ENCODE data around the gene PSMC3. TPM values are rescaled to one million over a fixed set of nuclear protein-coding genes. Genes with fewer than 3 reads are reported as not detected.
A peak's percentile ranks its signal among the peaks of the same experiment; 100 is the strongest.

Gene PSMC3
- total and polyA plus RNA-seq, 9 of the 15 experiments (the other 6 are each of a cell fraction or from before 2014, with no cell fraction given) = 44.3 to 324 (median 240) TPM

DNA sequence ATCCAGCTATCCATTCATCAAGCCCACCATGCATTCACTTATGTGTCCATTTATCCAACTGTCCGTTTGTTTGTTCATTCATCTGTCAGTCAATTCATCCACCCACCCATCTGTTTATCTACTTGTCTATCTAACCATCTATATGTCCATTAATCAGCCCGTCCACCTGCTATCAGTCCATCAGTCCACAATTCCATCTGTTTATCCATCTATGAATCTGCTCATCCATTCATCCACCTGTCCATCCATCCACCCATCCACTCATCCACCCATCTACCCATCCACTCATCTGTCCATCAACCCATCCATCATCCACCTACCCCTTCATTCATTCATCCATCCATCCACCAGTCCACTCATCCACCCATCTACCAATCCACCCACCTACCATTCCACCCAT, 46.9 kb downstream of the PSMC3 start (continued):
- no peak for TF ChIP-seq YBX1 (IDR thresholded peaks at IDR 0.05)
- TF ChIP-seq, protein P1, sequence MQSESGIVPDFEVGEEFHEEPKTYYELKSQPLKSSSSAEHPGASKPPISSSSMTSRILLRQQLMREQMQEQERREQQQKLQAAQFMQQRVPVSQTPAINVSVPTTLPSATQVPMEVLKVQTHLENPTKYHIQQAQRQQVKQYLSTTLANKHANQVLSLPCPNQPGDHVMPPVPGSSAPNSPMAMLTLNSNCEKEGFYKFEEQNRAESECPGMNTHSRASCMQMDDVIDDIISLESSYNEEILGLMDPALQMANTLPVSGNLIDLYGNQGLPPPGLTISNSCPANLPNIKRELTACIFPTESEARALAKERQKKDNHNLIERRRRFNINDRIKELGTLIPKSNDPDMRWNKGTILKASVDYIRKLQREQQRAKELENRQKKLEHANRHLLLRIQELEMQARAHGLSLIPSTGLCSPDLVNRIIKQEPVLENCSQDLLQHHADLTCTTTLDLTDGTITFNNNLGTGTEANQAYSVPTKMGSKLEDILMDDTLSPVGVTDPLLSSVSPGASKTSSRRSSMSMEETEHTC (IDR thresholded peaks at IDR 0.05) = no peak
- TF ChIP-seq ZNF24 (IDR thresholded peaks at IDR 0.05) = 0 out of 2 replicates have a peak, but pooled peaks have one; percentile 49
- TF ChIP-seq LCOR (CRISPR knock-in tag; IDR thresholded peaks at IDR 0.05) = no peak
- no peak for TF ChIP-seq SMAD2 (IDR thresholded peaks at IDR 0.05; ENCODE audit: low read depth, low read length)
- no peak for TF ChIP-seq NONO (IDR thresholded peaks at IDR 0.05; ENCODE audit: low read depth in 2 of 2, low read length in 1 of 2)
- TF ChIP-seq, protein P2, sequence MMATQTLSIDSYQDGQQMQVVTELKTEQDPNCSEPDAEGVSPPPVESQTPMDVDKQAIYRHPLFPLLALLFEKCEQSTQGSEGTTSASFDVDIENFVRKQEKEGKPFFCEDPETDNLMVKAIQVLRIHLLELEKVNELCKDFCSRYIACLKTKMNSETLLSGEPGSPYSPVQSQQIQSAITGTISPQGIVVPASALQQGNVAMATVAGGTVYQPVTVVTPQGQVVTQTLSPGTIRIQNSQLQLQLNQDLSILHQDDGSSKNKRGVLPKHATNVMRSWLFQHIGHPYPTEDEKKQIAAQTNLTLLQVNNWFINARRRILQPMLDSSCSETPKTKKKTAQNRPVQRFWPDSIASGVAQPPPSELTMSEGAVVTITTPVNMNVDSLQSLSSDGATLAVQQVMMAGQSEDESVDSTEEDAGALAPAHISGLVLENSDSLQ (IDR thresholded peaks at IDR 0.05) = peak; percentile 83
- TF ChIP-seq NFIC (IDR thresholded peaks at IDR 0.05) = no peak
- TF ChIP-seq, protein P3, sequence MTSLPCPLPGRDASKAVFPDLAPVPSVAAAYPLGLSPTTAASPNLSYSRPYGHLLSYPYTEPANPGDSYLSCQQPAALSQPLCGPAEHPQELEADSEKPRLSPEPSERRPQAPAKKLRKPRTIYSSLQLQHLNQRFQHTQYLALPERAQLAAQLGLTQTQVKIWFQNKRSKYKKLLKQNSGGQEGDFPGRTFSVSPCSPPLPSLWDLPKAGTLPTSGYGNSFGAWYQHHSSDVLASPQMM (CRISPR knock-in tag; IDR thresholded peaks at IDR 0.05) = no peak
- TF ChIP-seq KAT2B (IDR thresholded peaks at IDR 0.05; ENCODE audit: low read depth, low read length) = no peak
- no peak for TF ChIP-seq SMC3 (conservative IDR thresholded peaks at IDR 0.05; ENCODE audit: insufficient read depth, low read depth, low read length)
- TF ChIP-seq, protein P4, sequence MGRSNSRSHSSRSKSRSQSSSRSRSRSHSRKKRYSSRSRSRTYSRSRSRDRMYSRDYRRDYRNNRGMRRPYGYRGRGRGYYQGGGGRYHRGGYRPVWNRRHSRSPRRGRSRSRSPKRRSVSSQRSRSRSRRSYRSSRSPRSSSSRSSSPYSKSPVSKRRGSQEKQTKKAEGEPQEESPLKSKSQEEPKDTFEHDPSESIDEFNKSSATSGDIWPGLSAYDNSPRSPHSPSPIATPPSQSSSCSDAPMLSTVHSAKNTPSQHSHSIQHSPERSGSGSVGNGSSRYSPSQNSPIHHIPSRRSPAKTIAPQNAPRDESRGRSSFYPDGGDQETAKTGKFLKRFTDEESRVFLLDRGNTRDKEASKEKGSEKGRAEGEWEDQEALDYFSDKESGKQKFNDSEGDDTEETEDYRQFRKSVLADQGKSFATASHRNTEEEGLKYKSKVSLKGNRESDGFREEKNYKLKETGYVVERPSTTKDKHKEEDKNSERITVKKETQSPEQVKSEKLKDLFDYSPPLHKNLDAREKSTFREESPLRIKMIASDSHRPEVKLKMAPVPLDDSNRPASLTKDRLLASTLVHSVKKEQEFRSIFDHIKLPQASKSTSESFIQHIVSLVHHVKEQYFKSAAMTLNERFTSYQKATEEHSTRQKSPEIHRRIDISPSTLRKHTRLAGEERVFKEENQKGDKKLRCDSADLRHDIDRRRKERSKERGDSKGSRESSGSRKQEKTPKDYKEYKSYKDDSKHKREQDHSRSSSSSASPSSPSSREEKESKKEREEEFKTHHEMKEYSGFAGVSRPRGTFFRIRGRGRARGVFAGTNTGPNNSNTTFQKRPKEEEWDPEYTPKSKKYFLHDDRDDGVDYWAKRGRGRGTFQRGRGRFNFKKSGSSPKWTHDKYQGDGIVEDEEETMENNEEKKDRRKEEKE (IDR thresholded peaks at IDR 0.05; ENCODE audit: borderline replicate concordance in 1 of 2, control insufficient read depth in 1 of 2, low read depth in 2 of 2, low read length in 1 of 2) = 0 out of 4 replicates have a peak, but pooled peaks of 1 of the 2 experiments have one; percentile 16
- TF ChIP-seq TAL1 (IDR thresholded peaks at IDR 0.05) = no peak
- TF ChIP-seq POLR2AphosphoS2 (IDR thresholded peaks at IDR 0.05; ENCODE audit: low read length) = no peak
- TF ChIP-seq, protein P5, sequence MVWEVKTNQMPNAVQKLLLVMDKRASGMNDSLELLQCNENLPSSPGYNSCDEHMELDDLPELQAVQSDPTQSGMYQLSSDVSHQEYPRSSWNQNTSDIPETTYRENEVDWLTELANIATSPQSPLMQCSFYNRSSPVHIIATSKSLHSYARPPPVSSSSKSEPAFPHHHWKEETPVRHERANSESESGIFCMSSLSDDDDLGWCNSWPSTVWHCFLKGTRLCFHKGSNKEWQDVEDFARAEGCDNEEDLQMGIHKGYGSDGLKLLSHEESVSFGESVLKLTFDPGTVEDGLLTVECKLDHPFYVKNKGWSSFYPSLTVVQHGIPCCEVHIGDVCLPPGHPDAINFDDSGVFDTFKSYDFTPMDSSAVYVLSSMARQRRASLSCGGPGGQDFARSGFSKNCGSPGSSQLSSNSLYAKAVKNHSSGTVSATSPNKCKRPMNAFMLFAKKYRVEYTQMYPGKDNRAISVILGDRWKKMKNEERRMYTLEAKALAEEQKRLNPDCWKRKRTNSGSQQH (CRISPR knock-in tag; IDR thresholded peaks at IDR 0.05) = peak; percentile 48; the same call in 1 of the 2 replicates
- TF ChIP-seq, protein P6, sequence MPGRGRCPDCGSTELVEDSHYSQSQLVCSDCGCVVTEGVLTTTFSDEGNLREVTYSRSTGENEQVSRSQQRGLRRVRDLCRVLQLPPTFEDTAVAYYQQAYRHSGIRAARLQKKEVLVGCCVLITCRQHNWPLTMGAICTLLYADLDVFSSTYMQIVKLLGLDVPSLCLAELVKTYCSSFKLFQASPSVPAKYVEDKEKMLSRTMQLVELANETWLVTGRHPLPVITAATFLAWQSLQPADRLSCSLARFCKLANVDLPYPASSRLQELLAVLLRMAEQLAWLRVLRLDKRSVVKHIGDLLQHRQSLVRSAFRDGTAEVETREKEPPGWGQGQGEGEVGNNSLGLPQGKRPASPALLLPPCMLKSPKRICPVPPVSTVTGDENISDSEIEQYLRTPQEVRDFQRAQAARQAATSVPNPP (IDR thresholded peaks at IDR 0.05; ENCODE audit: borderline replicate concordance, insufficient read depth, insufficient read length) = no peak
- TF ChIP-seq ZNF586 (CRISPR knock-in tag; conservative IDR thresholded peaks at IDR 0.05) = no peak
- TF ChIP-seq ZNF184 (CRISPR knock-in tag; IDR thresholded peaks at IDR 0.05) = no peak
- no peak for TF ChIP-seq C11orf30 (IDR thresholded peaks at IDR 0.05; ENCODE audit: low read depth)
